ACHN (cell line): Measurements from ENCODE around the gene P2RX3.

Experiments used
- DNase-seq: peaks from one replicate; pipeline ENCODE4 v3.0.0-alpha.2; 2015
- in situ Hi-C: cut with HindIII; loops from 2 replicates; pipeline ENCODE4 v1.10.0; 2017; ENCODE audit warnings: low sequenced_read_pairs, low pct_ligation_motif_present, low pct_unique_long_range_greater_than_20kb

Gene P2RX3

DNA sequence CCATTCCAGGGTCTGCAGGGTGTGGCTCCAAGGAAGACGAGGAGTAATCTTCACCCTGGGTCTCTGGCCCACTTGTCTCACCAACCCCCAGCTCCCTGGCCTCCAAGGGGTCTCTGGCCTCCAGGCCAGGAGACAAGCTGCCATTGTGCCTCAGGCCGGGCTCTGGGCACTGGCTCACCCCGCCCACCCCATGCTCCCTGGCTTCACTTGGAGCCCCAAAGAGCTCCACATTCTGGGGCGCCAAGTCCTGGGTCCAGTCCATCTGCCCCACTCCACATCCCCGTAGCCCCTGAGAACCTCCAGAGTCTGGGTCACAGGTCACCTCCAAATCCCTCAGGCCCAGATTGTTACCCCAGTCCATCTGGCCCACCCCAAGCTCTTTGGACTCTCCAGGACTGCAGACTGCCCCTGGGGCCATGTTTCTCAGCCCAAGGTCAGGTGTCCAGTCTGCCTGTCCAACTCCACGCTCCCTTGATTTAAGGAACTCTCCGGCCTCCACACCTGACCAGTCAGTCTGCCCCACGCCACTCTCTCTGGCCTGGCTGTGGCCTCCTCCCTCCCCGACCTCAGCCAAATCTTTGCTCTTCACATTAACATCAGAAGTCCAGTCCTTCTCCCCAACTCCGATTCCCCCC lies 29.6 kb upstream of the P2RX3 start:
- DNase-seq: no peak
- in situ Hi-C loops: no loop called here

DNA sequence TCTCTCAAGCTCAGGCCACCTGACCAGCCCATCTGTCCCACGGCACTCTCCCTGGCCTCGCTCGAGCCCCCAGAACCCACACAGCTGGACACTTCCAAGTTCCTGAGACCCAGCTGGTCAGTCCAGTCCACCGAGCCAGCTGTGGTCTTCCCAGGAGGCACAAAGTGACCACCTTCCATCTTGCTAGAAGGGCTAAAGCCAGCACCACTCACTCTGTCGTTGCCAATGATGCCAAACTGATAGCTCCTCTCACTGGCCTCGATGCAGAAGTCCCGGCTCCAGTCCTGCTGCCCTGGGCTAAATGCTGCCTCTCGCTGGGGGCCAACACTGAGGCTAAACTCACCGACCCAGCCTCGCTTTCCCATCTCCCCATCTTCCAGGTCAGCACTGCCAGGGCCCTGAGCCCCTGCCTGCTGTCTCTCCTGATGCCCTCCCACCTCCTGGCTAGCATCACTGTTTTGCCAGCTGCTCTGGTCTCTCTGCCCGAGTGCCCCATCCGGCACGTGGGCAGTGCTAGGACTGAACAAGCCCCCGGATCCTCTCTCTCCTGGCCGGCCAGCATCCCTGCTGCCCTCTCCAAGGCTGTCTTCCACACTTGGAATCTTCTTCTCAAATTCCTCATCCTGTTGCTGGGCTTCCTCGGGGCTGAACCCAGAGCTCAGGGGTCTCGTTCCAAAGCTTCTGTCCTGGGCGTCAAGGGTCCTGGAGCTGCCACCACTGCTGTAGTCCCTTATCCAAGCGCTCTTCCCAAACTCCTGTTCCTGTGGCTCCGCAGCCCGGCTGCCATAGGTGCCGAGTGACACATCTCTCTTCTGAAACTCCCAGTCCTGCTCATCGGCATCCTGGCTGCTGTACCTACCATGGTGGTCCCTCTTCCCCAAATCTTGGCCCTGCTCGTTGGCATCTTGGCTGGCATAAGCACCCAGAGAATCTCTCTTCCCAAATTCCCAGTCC lies 28.8 kb upstream of the P2RX3 start:
- in situ Hi-C loops: no loop called here

DNA sequence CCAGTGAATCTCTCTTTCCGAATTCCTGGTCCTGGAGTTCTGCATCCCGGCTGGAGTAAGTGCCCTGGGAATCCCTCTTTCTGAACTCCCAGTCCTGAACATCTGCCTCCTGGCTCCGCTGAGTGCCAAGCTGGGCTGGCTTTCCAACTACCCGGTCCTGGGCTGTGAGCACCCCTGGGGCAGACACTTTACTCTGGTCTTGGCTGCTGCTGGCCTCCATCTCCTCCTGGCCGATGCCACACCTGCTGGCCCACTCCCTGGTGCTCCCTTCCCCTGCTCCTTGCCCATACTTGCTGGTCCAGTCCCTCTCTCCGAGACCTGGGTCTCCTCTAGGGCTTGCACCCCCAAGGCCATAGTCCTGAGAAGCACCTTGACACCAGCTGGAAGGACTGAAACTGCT lies 28.1 kb upstream of the P2RX3 start:
- in situ Hi-C loops: no loop called here
- DNase-seq: no peak

More for the DNA sequence above, 28.8 kb upstream of the P2RX3 start:
- no peak for DNase-seq

- DNase-seq: no peak
- in situ Hi-C loops: no loop called here
Observed at GRCh38 chr11:57310630-57311086, 27.5 kb upstream of the P2RX3 start.

DNA sequence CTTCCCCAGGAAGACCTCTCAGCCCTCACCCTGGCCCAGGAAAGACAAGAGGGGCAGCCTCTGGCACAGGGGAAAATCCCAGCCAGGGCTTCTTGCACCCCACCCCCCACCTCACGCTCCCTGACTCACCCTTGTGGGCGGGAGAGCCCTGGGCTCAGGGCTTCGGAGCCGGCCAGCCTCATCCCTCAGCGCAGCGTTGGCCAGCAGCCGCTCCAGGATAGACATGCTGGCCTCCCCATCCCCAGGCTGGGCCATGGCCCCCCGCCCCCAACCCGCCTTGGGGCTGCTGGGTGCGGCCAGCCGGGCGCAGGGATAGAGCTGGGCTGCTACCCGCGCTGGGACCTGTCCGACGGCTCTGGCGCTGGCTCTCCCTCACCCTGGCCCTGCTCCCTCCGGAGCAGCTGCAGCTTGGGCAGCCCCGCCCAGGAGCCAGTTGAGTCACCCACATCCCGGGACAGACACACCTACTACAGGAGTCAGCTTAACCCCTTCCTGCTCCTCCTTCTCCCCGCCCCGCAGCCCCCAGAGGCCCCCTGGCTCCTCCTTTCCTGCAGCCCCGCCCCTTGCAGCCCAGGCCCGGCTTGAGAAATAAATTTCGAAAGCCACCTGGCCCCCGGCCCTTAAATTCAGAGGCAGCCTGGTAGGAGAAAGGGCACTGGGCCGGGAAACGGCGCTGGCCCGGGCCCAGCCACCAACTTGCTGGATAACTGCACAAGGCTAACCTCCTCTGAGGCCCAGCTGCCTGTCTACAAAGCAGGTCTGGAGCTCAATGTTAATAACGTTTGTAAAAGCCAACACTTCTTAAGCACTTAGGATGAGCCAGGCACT lies 26.8 kb upstream of the P2RX3 start:
- peak; percentile 91 for DNase-seq

DNA sequence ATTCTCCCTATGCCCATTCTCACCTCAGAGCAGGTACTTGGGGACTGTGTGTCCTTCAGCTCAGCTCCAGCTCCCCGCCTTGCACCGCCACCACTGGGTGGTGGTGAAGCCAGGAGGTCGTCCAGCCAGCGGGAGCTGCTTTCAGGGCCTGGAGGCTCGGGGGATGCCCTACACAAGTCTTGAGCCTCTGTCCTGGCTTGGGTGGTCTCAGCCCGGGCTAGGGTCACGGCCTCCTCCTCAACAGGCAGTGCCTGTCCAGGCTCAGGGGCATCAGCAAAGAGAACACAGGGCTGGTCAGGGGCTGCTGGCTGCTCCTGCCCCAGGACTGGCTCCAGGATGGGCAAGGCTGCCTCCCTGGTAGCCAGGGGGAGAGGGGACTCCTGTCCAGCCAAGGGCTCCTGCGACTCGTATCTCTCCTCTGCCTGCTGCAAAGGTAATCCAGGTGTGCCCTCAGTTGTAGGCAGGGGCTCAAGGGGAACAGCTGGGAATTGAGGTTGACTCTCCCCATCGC lies 25.6 kb upstream of the P2RX3 start:
- in situ Hi-C loops: no loop called here
- no peak for DNase-seq

More for the DNA sequence above, 26.8 kb upstream of the P2RX3 start:
- in situ Hi-C loops: no loop called here

GRCh38 chr11:57313071-57313787 lies 24.9 kb upstream of the P2RX3 start:
- no peak for DNase-seq
- in situ Hi-C loops: no loop called here

DNA sequence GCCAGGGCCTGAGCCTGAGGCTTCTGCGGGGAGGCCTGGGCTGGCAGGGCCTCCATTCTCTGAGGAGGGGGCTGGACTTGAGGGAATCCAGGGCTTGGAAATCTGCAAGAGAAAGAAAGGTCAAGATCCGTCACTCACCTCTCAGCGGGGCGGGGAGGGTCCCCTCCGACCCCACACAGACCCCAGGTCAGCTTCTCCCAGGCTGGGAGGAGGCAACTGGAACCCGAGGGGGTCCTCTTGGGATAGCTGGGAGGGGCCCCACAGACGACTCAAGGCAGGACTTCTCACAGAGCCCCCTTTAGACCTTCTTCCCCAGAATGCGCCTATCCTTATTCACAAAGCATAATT lies 24.4 kb upstream of the P2RX3 start:
- in situ Hi-C loops: no loop called here
- no peak for DNase-seq

GRCh38 chr11:57314221-57314973 lies 23.8 kb upstream of the P2RX3 start:
- no peak for DNase-seq
- in situ Hi-C loops: no loop called here

GRCh38 chr11:57315491-57315890 lies 22.7 kb upstream of the P2RX3 start:
- in situ Hi-C loops: no loop called here
- no peak for DNase-seq

GRCh38 chr11:57316017-57316416 lies 22.1 kb upstream of the P2RX3 start:
- DNase-seq: no peak
- in situ Hi-C loops: no loop called here

DNA sequence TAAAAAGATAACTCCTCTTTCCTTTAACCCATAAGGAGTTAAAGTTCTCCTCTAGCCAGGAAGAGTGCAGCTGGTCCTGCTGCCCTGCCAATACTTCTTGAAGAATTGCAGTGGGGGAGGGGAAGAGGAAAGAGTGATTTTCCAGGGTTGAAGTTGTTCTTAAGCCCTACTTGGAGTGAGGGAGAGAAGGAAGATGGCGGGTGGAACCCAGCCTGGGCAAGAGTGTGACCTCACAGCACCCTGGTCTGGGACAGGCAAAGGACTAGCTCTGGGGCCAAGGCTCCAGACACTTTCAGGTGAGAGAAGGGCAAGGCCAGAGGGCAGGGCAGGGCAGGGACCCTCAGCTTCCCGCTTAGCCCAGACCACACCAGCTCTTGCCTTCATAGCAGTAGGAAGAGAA lies 20.0 kb upstream of the P2RX3 start:
- in situ Hi-C loops: no loop called here
- no peak for DNase-seq

- no peak for DNase-seq
- in situ Hi-C loops: no loop called here
Observed at GRCh38 chr11:57320067-57320718, 18.0 kb upstream of the P2RX3 start.

DNA sequence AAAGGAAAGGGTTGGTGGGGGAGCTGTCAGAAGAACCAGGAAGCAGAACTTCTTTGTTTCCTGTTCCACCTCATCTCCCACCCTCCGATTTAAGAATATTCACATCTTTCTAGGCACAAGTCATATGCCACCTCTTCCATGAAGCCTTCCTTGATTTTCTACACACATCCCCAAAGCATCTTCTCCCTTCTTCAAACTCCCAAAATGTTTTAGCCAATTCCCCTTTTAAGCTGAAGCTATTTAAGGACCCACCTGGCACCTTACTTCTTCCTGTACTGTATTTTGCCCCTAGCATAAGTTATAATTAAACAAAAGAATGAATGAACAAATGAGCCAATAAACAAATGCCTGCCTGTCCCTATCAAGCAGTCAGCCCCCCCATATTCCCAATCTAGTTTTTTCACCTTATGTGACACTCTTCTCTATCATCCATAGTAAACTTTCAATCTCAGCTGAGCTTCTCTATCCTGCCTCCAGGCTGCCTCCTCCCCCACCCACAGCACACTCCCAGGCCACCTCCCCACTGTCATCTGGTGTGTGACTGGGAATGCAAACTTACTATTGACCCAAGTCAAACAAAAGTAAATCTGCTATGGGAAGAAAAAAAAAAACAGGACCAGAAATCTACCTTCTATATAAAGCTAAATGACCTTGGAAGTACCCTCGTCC lies 17.3 kb upstream of the P2RX3 start:
- in situ Hi-C loops: no loop called here
- DNase-seq: no peak

DNA sequence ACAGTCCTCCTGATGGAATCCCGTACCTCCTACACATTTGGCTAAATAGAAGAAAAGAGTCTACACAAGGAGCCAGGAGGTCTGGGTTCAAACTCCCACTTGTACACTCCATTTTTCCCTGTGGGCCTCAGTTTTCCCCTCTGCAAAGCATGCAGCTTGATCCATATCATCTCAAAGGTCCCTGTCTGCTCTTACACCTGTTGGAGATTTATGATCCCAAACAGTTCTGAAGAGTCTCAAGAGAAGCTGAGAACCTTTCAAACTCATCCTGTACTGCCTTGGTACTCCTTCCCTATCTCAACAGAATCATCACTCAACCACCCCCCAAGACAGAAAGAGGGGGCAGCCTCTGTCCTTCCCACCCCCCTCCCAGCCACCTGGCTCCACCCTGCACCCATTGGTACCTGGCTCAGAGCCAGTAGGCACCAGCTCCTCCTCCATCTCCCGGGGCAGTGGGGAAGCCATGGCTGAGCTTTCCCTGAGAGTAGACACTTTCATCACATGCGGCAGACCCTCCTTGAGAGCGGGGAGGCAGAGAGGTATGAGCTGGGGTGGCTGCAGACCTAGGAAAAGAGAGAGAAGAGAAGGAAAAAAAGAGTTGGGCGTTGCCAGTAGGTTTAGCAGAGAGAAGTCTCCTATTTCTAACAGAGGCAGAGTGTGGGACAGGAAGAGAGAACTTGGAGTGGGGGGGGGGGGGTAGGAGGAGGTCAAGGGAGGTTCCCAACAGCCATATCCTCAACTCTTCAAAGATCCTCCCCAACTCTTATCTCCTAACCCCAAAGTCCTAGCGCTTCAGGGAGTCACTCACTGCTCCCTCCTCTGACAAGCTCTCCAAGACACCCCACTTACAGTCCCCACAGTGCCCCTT lies 16.5 kb upstream of the P2RX3 start:
- peak; percentile 17 for DNase-seq
- in situ Hi-C loops: no loop called here
